ENCODE results near the gene CYFIP1.

CYFIP1 gene

GRCh38 chr15:22856659-22857058 is 123.5 kb downstream of the CYFIP1 start:
- H3K36me3 ChIP-seq (replicated peaks; ENCODE audit: low read depth, low read length) = peaks cover 57% of the 10 kb centered on the region
- no peaks in the 10 kb centered on the region for H3K27me3 ChIP-seq (ENCODE audit: low read depth, low read length)

GRCh38 chr15:22855791-22856190 is 124.4 kb downstream of the CYFIP1 start:
- Histone ChIP-seq H3K36me3 (replicated peaks; ENCODE audit: low read depth, low read length) (peaks cover 54% of the 10 kb centered on the region), H3K27me3 (ENCODE audit: low read depth, low read length) (no peaks in the 10 kb centered on the region), H3K4me1 (ENCODE audit: low read length) (no peaks in the 10 kb centered on the region), H2AFZ (ENCODE audit: low read depth, low read length) (no peak overlapping the region), H3K9me3 (ENCODE audit: insufficient read depth, low read length) (no peaks in the 10 kb centered on the region), H3K27ac (ENCODE audit: low read length) (no peak overlapping the region), H3K4me2 (ENCODE audit: low read length) (no peak overlapping the region), H3K9ac (ENCODE audit: low read length) (no peak overlapping the region), H3K79me2 (ENCODE audit: low read length) (peaks cover 53% of the 10 kb centered on the region), H3K4me3 (ENCODE audit: low read length) (no peak overlapping the region), H4K20me1 (ENCODE audit: insufficient read depth, low read length) (peaks cover 15% of the 10 kb centered on the region)
- TF ChIP-seq, protein P1, sequence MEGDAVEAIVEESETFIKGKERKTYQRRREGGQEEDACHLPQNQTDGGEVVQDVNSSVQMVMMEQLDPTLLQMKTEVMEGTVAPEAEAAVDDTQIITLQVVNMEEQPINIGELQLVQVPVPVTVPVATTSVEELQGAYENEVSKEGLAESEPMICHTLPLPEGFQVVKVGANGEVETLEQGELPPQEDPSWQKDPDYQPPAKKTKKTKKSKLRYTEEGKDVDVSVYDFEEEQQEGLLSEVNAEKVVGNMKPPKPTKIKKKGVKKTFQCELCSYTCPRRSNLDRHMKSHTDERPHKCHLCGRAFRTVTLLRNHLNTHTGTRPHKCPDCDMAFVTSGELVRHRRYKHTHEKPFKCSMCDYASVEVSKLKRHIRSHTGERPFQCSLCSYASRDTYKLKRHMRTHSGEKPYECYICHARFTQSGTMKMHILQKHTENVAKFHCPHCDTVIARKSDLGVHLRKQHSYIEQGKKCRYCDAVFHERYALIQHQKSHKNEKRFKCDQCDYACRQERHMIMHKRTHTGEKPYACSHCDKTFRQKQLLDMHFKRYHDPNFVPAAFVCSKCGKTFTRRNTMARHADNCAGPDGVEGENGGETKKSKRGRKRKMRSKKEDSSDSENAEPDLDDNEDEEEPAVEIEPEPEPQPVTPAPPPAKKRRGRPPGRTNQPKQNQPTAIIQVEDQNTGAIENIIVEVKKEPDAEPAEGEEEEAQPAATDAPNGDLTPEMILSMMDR (IDR thresholded peaks at IDR 0.05; ENCODE audit: low read depth, low read length) = no peak
- TF ChIP-seq EZH2phosphoT487 (IDR thresholded peaks at IDR 0.05; ENCODE audit: low read depth) = no peak

More at GRCh38 chr15:22856659-22857058, 123.5 kb downstream of the CYFIP1 start:
- no peak overlapping the region for H3K27ac ChIP-seq (ENCODE audit: low read length)
- H3K4me2 ChIP-seq (ENCODE audit: low read length) = no peak overlapping the region
- no peak for TF ChIP-seq EZH2phosphoT487 (IDR thresholded peaks at IDR 0.05; ENCODE audit: low read depth)
- TF ChIP-seq, protein P1 (IDR thresholded peaks at IDR 0.05; ENCODE audit: low read depth, low read length) = no peak
- H3K79me2 ChIP-seq (ENCODE audit: low read length) = peaks cover 53% of the 10 kb centered on the region
- peaks cover 14% of the 10 kb centered on the region for H4K20me1 ChIP-seq (ENCODE audit: insufficient read depth, low read length)
- H3K9me3 ChIP-seq (ENCODE audit: insufficient read depth, low read length) = no peaks in the 10 kb centered on the region
- H3K4me1 ChIP-seq (ENCODE audit: low read length) = no peaks in the 10 kb centered on the region
- H3K4me3 ChIP-seq (ENCODE audit: low read length) = no peak overlapping the region
- no peak overlapping the region for H3K9ac ChIP-seq (ENCODE audit: low read length)
- no peak overlapping the region for H2AFZ ChIP-seq (ENCODE audit: low read depth, low read length)

- Histone ChIP-seq H4K20me1 (ENCODE audit: insufficient read depth, low read length) (peaks cover 39% of the 10 kb centered on the region), H3K79me2 (ENCODE audit: low read length) (peaks cover 79% of the 10 kb centered on the region), H3K4me3 (ENCODE audit: low read length) (no peak overlapping the region), H3K4me1 (ENCODE audit: low read length) (no peaks in the 10 kb centered on the region), H3K4me2 (ENCODE audit: low read length) (no peak overlapping the region), H3K9ac (ENCODE audit: low read length) (no peak overlapping the region), H3K27ac (ENCODE audit: low read length) (no peak overlapping the region), H3K27me3 (ENCODE audit: low read depth, low read length) (no peaks in the 10 kb centered on the region), H3K9me3 (ENCODE audit: insufficient read depth, low read length) (no peaks in the 10 kb centered on the region), H3K36me3 (replicated peaks; ENCODE audit: low read depth, low read length) (peaks cover 57% of the 10 kb centered on the region), H2AFZ (ENCODE audit: low read depth, low read length) (no peak overlapping the region)
- no peak for TF ChIP-seq EZH2phosphoT487 (IDR thresholded peaks at IDR 0.05; ENCODE audit: low read depth)
- TF ChIP-seq, protein P1 (IDR thresholded peaks at IDR 0.05; ENCODE audit: low read depth, low read length) = no peak
Observed at GRCh38 chr15:22851513-22851912, 128.7 kb downstream of the CYFIP1 start.

DNA sequence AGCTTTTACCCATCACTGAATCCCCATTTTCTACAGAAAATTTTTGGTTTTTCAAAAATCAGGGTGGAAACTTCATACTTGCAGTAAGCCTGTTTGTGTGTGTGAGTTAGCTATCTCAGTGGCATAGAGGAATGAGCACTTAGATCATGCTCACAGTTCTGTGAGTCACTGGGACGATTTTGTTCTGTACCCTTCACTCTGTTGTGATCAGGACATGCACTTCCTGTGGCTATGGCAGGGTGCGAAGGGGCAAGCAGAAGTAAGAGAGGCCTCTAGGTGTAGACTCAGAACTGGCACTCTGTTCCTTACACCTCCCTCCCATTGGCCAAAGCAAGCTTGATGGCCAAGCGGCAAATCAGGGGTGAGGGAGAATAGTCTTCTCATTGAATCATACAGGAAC is 130.1 kb downstream of the CYFIP1 start:
- Histone ChIP-seq H3K9me3 (ENCODE audit: insufficient read depth, low read length) (no peaks in the 10 kb centered on the region), H3K4me2 (ENCODE audit: low read length) (no peak overlapping the region), H3K9ac (ENCODE audit: low read length) (no peak overlapping the region), H3K36me3 (replicated peaks; ENCODE audit: low read depth, low read length) (peaks cover 54% of the 10 kb centered on the region), H3K27me3 (ENCODE audit: low read depth, low read length) (no peaks in the 10 kb centered on the region), H3K27ac (ENCODE audit: low read length) (no peak overlapping the region), H4K20me1 (ENCODE audit: insufficient read depth, low read length) (peaks cover 52% of the 10 kb centered on the region), H3K4me1 (ENCODE audit: low read length) (peaks cover 10% of the 10 kb centered on the region), H2AFZ (ENCODE audit: low read depth, low read length) (no peak overlapping the region), H3K4me3 (ENCODE audit: low read length) (no peak overlapping the region), H3K79me2 (ENCODE audit: low read length) (peaks cover 84% of the 10 kb centered on the region)
- TF ChIP-seq EZH2phosphoT487 (IDR thresholded peaks at IDR 0.05; ENCODE audit: low read depth) = no peak
